OCI-M2 (cell line): ENCODE data around the gene SPRR1A.
"Not testable (repeated sequence)": the region's sequence is repeated elsewhere in the genome, so short reads cannot be mapped to it uniquely, and the experiment has no call there.

Experiments used
- DNase-seq: peaks from one replicate; lab custom pipeline; 2025; ENCODE audit not compliant: unreplicated experiment; lab: John Stamatoyannopoulos, UW

The SPRR1A gene

GRCh38 chr1:152972196-152972886 lies 11.5 kb upstream of the SPRR1A start:
- no peak for DNase-seq

GRCh38 chr1:152976688-152977087 lies 7.2 kb upstream of the SPRR1A start:
- DNase-seq: no peak

- DNase-seq: no peak
Observed at GRCh38 chr1:152977614-152978013, 6.3 kb upstream of the SPRR1A start.

- DNase-seq: no peak
Observed at GRCh38 chr1:152980676-152981075, 3.2 kb upstream of the SPRR1A start.

- DNase-seq: no peak
Observed at GRCh38 chr1:152981146-152981871, 2.6 kb upstream of the SPRR1A start.

DNA sequence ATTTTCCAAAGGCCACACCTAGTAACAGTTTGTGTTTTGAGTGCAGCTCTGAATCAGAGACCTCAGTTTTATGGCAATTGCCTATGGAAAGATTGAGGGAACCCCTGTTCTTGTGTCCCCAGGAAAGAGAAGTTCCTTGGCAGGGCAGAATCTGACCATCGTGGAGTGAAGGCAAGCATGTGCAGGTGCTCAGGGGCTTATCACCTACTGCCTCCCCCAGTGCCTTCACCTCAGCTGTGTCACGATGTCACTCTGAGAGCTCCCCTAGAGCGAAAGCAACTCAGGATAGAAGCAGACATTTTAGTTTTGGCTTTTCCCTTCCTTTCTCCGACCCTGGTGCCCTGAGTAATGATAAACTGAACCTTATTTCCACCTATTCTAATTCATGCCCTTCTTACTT lies 1.8 kb upstream of the SPRR1A start:
- no peak for DNase-seq

- no peak for DNase-seq
Observed at GRCh38 chr1:152983234-152983633, 647 bp upstream of the SPRR1A start.

DNA sequence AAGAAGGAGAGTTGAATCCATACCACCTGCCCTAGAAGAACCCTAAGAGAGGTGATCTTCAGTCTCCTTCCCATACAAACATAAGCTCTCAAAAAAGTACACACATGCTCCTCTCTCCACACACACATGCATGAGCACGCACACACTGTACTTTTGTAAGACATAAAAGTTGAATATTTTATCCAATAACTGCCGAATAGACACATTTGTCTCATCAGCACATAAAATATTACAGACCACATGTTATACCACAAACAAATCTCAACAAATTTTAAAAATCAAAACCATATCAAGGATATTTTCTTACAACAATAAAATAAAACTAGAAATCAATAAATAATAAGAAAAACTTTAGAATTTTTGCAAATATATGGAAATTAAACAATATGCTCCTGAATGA lies 2.7 kb downstream of the SPRR1A start:
- no peak for DNase-seq

DNA sequence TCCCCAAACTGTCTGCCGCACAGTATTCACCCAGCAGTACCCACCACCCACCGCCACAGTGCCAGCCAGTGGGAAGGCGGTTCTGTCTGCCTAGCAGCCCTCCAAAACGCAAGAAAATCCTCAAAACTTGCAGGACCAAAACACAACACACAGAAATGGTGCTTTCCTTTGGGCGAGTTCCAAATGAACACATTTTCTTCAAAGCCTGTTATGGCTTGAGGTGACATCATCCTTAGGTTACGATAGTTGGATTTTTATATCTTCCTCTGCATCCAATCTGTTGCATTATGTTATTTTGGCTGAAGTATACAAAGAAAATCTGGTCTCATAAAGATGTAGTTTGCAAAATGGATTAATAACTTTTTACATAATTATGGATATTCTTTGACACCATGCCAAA lies 9.3 kb downstream of the SPRR1A start:
- DNase-seq: no peak

DNA sequence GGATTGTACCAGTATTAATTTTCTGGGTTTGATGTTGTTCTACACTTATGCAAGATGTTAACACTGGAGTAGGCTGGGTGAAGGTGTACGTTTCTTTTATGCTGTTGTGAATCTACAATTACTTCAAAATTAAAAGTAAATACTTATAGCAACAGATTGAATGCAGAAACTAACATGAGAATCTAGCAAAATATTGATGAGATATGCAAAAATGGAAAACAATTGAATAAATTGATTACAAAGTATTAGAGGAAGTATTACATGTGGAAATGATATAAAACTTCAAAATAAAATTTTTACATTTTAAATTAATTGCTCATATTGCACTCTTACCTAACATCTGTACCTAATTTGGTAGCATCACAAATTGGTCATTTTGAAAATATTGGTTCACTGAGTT lies 12.0 kb downstream of the SPRR1A start:
- no peak for DNase-seq

GRCh38 chr1:152996633-152997400 lies 12.9 kb downstream of the SPRR1A start:
- DNase-seq: no peak

GRCh38 chr1:152997901-152998300 lies 14.0 kb downstream of the SPRR1A start:
- no peak for DNase-seq

GRCh38 chr1:152998476-152998875 lies 14.6 kb downstream of the SPRR1A start:
- no peak for DNase-seq

DNA sequence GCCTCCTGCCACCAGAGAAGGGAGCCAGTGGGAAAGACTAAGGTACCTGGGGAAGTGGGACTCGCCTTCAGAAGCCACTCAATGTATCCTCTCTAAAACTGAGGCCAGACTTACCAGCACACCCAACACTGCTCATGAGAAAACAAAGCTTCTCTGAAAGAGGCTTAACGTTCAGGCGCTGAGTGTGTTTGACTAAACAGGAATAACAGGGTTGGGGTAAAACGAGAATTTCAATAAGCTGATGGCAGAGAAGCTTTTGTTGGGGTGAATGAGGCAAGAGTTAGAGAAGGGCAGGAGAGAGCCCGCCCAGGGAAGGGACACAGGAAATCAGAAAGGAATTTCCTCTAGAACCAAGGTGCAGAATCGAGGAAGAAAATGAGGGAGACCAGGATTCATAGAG lies 15.9 kb downstream of the SPRR1A start:
- DNase-seq: no peak

DNA sequence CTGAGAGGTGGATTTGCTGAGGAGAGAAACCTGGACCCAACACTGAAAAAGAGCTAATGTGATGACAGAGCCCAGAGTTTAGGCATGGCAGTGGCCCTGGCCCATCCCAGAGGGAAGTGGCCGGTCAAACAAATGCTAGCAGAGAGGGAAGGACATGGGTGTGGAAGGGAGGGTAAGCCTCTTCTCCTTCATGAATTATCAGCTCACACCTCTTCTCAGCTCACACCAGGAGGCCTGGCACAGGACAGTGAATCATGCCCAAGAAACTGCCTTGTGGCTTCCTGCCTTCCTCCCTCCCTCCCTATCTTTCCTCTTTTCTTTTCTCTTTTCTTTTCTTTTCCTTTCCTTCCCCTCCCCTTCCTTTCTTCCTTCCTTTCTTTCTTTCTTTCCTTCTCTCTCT lies 16.4 kb downstream of the SPRR1A start:
- DNase-seq: no peak

DNA sequence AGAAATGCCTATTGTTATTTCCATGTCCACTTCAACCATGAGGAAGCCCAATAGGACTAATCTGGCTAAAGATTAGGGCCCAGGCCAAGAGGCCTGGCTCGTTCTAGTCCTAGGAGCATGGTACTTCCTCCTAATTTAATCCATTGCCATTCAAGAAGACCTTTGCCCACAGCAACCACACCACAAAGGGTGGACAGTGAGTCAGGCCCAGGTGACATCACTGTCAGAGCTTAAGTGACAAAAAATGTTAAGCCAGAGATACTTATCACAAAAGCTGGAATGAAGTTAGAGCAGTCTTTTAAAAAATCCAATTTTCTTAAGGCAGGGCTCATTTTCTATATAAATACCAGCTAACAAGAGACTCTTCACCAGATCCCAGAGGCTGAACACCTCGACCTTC lies 17.5 kb downstream of the SPRR1A start, which contains the start of gene SPRR3:
TSS of gene SPRR3 (plus strand) at position 368 of the 400 bp plus-strand sequence. CDS start 1,272 bp downstream, outside the sequence.
- DNase-seq: no peak

GRCh38 chr1:153011235-153011758 lies 27.4 kb downstream of the SPRR1A start:
- DNase-seq: not testable (repeated sequence)

DNA sequence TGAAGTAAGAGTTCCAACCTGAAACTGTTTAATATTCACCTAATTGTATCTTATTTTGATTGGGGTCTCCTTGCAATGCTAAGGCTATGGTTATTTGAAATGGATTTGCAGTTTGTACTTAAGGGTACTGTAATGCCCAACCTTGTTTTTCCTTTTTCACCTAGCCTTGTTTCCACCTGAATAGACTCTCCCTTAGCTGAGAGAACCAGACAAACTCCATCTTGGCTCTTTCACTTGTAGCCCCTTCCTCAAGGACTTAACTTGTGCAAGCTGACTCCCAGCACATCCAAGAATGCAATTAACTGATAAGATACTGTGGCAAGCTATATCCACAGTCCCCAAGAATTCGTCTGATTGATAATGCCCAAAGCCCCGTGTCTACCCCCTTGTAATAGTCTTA lies 37.9 kb downstream of the SPRR1A start:
- not testable (repeated sequence) for DNase-seq

DNA sequence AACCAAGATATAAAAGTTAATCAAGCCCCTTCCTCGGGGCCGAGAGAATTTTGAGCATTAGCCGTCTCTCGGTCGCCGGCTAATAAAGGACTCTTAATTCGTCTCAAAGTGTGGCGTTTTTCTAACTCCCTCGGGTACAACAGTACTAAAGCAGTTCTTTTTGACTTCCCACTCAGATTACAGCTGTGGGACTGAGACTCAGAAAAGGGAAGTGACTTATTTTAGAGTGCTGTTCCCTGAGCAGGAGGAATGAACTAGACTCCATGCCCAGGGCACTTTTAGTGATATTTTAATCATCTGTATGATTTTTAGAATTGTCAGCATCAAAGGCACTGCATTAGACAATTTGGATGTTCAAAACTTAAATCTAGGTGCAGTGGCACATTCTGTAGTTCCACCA lies 38.5 kb downstream of the SPRR1A start:
- DNase-seq: not testable (repeated sequence)

GRCh38 chr1:153023109-153023508 lies 39.2 kb downstream of the SPRR1A start:
- no peak for DNase-seq

DNA sequence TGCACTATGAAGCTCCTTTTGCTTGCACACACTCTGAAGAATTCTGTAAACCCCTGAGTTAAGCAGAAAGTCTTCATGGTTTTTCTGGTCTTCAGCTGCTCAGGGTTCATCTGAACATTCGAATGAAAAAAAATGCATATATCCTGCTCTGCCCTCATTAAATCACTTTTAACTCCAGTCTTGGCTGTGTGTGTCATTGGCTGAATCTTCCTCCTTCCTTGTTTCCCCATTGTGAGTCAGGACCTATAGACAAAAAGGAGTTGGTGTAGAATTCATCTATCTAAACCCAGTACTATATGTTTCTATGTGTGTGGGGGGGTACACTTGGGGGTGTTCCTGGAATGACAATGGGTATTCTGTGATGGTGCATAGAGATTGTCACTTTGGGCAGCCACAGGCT lies 40.5 kb downstream of the SPRR1A start:
- DNase-seq: no peak

DNA sequence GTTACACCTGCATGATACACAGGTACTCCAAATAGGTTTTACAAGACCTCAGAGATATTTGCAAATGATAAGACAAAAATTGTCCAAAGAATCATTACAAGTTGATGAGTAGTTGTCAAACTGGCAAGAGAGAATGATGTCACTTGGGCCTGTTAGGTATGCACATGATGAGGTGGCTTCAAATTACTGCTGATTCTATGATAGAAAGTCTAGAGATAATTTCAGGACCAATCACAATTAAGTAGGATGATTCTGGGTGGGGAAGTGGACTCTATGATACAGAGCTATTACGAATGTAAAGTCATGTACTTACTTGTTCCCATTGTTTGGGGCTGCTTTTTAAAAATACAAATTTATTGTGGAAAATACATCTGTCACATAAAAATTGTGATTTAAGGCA lies 41.9 kb downstream of the SPRR1A start:
- DNase-seq: no peak
